SH-SY5Y (cell line): Measurements from ENCODE around the gene EPHA7.

Source experiments
- GATA2 ChIP-seq: IDR thresholded peaks from 2 replicates; pipeline ENCODE4 v1.6.1; 2011; ENCODE audit warnings: mild to moderate bottlenecking, low read depth, low read length
- GATA3 ChIP-seq: IDR thresholded peaks from 2 replicates; pipeline ENCODE4 v1.6.1; 2011; ENCODE audit warnings: low read depth, mild to moderate bottlenecking, low read length, moderate library complexity

DNA sequence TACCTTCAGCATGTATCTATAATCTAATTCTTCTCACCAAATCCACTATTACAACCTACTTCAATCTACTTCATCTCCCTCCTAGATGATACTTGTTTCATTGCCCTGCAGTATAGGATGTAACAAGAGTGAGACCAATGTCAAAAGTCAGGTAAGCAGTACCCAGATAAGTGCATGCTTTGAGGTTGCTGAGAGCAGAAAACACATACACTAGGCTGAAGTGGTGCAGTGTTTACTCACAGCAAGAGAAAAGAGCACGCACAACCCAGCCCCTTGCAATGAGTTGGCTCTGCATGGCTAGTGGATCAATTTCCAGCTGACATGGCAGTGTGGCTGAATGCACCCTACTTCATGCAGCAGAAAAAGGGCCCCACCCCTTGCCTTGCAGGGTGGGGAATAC is 199.9 kb downstream of the EPHA7 start:
- TF ChIP-seq GATA2 (no peak), GATA3 (no peak)
